HPDE6-E6E7 (cell line): ENCODE measurements around the gene LOXL1.
A peak's percentile ranks its signal among the peaks of the same experiment; 100 is the strongest.

Experiments used
- DNase-seq: peaks from one replicate; pipeline ENCODE4 v3.0.0; 2011; ENCODE audit warnings: missing footprints; ENCODE audit errors: extremely low spot score

LOXL1 gene

DNA sequence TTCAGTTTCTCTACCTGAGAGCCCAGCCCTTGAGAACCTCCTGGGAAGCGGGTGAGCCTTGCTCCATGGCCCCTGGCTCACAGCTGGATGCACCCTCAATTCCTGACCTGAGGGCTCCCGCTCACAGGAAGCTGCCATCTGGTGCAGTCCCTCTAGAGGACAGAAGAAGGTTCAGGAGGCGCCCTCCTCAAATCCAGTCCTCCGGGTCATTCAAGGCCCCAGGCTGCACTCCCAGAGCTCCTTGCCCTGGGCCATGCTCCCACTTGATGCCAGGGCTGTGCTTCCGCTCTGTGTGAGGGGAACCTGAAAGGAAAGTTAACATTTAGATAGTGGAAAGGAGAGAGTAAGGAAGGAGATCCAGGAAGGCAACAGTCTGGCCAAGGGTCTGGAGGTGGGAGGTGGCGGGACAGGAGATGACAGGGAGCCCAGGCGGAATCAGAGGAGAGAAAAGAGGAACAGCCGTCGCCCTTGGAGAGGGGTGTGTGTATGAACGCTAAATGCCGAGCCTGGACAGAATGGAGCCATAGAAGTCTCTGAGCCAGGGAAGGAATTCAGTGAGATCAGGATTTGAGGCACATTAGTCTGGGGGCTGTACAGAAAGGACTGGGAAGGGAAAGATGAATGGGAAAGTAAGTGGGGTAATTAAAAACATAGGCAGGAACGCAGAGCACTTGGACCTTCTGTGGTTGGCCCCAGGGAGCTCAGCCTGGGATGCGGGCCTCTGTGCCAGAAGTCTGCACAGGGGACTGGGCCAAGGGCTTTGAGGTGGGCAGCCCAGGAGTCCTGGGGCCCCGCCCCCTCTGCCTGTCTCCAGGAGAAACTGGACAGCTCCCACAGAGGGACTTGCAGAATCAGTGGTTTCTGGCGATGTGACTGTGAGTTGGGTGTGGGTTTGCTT lies 26.8 kb upstream of the LOXL1 start:
- DNase-seq = no peak

DNA sequence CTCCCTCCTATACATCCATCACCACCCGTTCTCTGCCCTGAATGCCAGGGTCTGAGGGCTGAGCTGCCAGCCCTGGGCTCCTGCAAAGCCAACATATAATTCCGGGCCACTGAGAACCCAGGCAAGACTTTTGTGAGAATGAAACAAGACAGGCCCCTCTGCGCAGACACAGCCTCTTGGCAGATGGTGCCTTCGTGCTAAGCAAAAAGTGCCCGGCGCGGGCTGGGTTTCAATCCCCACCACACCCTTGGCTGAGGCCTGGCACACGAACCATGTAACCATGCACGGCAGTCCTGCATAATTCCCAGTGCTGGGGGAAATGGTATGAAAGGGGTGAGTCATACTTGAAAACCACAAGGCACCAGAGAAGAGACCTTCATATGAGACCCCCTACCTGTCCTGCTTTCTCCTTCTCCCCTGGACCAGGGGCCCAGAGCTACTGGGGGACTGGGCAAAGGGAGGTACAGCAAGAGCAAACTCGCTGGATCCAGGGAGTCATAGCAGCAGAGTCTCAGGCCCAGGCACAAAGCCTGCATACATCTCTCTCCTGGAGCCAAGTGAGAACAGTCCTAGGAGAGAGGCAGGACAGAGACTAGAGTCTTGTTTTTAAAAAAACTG lies 26.1 kb upstream of the LOXL1 start:
- no peak for DNase-seq

DNA sequence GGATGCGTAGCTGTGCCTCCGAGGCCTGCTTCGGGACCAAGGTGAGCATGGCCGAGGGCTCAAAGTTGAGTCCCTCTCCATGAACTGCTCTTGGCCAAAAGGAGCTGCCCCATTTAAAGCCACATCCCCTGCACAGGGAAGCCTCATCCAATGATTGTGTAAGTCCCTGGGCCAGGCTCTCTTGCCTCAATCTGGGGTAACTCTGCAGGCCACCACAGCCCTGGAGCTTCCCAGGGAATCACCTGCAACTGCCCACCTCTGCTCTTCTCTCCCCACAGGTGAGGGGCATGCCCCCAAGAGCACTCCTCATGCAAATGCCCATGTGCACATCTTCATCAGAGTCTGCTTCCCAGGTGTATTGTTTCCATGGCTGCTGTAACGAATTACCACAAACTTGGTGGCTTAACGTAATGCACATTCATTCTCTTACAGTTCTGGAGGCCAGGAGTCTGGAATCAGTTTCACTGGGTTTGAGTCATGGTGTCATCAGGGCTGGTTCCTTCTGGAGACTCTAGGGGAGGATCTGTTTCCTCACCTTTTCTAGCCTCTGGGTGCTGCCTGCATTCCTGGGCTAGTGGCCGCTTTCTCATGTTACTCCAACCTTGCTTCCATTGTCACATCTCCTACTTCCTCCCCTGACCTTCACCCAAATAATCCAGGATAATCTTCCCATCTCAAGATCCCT lies 25.0 kb upstream of the LOXL1 start:
- no peak for DNase-seq

DNA sequence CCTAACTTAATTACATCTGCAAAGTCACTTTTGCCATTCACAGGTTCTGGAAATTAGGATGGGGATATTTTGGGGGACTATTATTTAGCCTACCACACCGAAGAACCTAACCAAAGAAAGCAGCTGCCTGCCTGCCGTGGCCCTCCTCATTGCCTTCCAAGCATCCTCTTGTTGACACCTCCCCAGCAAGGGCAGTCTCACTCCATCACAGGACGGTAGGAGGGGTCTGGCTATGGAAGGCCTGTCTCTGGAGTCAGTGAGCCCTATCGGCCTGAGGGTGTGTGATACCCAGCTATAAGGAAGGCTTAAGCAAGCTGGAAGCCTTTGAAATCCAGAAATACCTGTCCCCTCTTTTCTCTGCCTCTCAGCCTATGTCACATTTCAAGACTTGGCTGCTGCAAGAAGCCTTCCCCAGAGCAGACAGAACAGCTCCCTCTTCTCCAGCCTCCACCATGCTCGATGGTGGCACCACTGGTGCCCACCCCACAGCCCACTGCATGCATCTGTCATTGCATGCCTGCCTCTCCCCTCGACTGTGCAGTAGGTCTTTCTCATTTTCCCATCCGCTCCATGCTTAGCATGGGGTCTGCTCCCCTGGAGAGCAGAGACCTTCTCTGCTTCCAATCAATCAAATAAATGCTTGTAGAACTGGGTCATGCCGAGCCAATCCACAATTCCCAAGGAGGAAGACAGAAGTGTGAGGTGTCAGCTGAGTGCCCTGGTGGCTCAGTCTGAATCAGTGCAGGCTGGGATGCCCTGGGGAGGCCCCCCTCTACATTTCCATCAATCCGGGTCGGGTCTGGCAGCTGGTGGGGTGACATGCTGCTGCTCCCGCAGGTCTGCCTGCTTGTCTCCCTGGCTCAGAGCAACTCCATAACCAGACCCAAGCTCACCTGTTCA lies 23.9 kb upstream of the LOXL1 start:
- no peak for DNase-seq

DNA sequence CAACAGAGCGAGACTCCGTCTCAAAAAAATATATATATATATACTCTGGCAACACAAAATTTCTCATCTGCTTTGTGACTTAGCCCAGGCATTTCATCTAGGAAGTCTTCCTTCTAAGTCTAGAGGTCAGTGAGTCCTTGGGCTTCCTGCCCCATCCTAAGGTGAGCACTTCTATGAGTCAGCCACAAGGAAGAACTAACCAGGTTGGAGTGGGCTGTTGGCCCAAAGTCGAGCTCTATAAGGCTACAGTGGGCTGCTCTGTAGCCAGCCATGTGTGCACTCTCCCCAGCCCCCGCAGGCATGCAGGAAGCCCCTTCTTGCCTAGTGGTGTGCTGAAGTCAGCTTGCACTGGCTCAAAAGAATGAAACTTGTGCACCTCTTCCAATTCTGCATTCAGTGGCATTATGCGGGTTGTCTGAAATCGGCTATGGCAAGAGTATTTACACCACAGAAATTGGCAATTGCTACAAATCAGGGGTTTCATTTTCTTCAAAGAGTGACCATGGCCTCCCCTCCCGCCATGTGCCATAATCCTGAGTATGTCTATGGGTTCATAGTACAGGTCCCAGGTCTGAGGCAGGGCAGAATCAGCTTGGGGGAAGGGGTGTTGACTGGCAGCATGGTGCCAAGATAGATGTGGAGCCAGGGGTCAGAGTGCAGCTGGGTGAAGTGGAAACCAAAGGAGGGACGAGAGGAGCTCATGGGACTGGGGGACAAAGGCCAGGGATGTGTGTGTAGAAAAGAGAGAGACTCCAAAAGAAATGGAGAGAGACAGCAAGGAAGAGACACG lies 22.0 kb upstream of the LOXL1 start:
- no peak for DNase-seq

DNA sequence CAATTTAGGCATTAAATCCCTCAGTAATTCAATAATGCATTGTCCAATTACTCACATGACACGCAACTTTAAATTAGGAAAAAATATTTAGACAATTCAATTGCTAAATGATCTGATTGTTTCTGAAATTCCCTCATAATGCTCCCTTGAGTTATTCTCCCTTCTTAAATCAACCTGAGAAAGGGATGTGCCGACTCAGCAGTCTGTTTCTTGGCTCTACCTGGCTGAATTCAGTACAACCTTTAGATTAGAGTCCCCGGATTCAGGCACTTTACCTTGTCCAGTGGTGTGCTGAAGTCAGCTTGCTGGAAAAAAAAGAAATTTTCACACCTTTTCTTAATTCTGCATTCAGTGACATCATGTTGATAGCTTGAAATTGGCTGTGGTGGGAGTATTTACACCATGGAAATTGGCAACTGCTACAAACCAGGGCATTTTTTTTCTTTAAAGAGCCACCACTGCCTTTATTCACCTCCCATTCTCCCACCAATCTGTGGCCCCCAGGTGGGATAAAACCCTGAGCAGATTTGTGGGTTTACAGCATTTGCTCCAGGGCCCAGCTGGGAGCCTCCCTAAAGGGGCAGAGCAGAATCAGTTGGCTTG lies 20.9 kb upstream of the LOXL1 start:
- no peak for DNase-seq

DNA sequence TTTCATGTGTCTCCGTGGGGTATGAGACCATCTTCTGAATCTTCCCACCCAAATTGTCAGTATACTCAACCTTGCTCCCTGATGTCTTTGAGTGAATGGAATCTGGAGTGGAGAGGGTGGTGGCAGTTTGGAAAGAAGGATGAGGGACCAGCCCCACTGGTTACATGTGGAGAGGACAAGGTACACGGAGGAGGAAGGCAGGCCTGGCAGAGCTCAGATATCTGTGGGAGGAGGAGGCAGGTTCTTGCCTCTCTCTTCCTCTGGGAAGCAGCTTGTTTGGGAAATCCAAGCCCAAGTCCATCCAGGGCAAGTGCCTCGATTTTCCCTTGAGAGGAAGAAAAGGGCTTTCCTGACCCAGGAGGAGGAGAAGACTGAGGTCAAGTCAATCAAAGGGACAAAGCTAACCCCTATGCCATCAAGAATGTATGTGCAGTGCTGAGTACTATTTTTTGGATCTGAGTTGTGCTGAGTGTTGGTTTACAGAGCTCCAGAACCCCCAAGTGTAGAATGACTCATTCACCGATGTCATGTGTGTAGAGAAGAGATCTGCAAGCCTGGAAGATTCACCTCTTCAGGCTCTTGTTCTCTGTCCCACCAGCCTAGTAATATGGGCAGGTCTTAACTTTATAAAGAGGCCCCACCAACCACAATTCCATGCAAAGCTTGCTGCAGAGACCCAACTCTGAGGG lies 19.8 kb upstream of the LOXL1 start:
- no peak for DNase-seq

DNA sequence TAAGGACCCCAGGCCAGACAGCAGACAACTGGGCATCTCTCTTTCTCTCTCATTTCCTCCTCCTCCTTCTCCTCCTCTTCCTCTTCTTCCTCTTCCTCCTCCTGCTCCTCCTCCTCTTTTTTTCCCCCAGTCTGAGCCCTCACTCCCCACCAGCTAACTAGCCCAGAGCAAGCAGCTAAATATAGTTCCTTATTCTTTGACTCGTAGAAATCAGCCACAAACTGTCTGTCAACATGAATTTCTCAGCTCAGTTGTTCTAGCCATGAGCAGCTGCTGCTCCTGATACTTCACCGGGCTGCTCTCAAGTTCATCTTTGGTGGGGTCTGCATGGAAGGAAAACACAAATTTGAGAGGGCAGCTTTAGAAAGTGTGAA lies 19.2 kb upstream of the LOXL1 start:
- DNase-seq = no peak

DNA sequence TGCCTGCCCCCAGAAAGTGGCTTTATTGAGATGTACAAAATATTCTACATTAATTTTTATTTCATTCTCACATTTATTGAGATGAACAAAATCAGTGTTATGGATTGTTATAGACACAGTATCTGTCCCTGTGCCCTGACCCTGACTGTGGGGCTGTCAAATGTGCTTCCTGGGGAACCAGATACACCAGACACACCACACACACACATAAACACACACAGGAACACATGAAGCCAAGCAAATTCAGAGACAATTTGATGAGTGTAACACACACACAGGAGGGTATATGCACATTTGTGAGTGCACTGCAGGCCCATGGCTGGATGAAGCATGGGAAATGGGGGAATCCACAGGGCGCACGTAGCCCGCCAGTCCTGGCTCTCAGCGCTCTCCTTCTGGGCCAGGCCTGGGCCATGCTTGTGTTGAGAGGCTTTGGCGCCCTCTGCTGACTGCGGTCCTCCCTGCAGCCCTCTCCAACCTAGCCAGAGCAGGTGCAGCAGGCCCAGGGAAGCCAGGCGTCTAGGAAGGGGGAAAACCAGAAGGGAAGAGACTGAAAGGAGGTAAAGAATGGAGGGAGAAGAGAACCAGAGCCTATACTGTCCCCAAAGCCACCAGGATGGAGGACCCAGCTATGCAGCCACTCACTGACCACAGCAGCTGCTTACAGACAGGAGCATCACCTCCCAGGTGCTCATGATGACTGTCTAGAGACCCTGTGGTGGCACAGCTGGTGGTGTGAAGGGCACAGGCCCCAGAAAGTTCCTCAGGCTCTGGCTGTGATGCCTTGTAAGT lies 18.0 kb upstream of the LOXL1 start:
- peak; percentile 80 for DNase-seq

DNA sequence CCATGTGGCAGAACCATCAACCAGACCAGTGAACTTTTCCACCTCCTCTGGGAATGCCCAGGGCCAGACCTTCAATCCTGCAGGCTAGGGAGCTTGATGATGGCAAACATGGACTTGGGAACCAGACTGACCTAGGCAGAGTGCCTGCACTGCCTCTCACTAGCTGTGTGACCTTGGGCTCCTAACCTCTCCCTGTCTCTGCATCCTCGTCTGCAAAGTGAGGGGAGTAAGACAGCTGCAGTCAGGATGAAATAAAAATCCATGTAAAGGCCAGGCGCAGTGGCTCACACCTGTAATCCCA lies 17.5 kb upstream of the LOXL1 start:
- DNase-seq = no peak

DNA sequence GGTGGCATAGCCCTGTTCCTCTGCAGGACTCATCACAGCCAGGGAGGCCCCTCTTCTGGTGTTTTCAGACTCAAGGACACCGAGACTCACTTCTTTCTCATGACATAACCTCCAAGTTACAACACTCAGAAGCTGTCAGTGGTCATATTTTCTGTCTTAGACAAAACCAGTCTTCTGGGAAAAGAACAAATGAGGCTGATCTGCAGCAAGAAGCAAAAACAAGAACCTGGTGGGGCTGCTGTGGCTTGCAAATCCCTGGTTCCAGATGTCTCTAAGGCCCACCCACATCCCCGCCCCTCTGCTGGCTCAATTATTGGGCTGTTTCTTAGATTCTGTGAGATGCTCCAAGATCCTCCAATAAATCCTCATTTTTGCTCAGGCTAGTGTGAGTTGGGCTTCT lies 16.6 kb upstream of the LOXL1 start:
- DNase-seq = no peak

DNA sequence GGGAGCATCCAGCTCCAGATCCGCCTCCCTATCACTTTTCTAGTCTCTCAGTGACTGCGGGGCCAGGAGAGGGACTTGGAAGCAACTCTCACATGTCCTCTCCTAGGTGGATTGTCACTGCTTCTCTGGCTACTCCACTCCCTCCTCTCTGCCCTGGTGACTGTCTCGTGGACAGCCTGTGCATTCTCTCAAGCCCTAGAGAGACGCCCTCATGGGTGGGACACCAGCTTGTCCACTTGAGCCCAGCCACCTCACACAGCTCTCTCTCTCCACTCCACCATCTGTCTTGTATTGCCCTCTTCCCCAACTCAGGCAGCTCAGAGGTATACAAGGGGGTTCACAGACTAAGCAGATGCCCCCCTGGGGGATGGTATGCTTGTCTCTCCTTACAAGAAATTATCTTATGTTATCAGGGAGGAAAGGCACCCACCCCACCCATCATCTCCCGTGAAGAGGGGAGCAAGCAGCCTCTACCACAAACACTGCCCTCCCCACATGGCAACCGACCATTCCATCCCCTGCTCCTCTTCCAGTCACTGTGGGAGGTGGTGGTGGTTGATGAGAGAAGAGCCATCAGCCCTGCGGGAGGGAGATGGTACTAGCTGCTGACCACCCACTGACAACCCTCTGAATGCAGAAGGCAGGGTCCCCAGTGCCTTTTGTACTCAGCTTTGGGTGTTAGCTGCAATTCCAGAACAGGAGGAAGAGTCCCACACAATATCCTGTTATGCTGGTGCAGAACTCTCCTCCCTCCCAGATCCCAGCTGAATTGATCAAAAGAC lies 15.5 kb upstream of the LOXL1 start:
- DNase-seq = no peak

DNA sequence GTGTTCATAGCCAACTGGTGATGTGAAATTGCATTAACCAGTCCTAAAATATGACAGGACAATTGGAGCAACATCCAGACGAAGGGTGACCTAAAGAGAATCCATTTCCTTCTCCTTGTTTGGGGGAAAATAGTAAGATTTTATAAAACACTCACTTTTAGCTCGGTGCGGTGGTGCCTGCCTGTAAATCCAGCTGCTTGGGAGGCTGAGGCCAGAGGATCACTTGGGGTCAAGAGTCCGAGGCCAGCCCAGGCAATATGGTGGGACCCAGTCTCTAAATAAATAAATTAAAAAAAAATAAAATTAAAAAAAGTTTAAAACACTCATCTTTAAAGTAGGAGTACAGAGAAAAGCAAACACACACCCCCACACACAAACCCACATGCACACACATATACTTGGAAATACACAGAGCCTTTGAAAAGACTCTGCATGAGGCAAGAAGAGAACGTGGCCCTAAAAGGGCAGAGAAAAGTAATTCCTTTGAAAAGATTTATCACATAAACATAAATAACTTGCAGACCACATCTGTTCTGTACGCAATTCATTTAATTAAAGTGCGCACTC lies 14.1 kb upstream of the LOXL1 start:
- DNase-seq = no peak

DNA sequence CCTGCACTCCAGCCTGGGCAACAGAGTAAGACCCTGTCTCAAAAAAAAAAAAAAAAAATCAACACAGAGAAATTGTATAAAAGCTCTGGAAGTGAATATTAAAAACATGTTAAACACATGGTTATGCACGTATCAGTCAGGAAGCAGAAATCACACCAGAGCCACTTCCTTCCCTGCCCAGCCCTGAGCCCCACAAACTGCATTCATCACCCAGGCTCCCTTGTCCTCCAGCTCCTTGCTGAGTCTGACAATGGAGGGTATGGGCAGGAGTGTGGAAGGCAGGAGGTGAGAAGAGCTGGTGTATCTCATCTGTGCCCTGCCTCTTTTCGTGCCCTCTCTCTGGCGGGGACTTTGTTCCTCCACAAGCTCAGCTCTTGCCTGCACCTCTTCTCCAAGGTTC lies 12.1 kb upstream of the LOXL1 start:
- DNase-seq = no peak

DNA sequence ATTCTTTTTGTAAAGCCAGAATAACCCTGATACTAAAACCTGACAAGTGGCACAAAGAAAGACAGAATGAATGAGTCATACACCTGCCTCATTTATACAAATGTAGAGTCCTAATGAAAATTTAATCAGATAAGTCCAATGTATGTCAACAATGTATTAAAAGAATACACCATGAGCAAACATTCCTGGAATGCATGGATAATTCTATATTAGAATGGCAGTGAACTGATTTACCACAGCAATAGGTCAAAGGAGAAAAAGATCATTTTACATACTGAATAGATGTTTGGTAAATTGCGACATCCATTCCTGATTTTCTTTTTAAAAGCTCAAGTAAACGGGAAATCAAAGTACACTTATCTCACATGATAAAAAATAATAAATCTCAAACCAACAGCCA lies 11.2 kb upstream of the LOXL1 start:
- DNase-seq = no peak

DNA sequence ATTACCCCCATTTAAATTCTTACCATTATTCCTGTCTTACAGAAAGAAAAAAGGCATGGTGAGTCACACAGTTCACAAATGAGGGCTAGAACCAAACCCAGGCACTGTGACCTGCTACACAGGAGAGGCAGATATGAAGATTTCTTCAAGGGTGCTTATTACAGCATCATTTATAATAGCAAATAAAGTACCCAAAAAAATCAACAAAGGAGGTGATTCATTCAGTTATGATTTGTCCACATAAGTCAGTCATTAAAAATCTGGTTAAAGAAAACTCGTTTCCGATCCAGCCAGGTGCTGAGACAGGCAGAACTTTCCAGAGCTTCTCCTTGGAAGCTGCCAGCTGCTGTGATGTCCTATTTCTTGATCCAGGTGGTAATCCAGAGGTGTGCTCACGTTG lies 7.5 kb upstream of the LOXL1 start:
- no peak for DNase-seq

DNA sequence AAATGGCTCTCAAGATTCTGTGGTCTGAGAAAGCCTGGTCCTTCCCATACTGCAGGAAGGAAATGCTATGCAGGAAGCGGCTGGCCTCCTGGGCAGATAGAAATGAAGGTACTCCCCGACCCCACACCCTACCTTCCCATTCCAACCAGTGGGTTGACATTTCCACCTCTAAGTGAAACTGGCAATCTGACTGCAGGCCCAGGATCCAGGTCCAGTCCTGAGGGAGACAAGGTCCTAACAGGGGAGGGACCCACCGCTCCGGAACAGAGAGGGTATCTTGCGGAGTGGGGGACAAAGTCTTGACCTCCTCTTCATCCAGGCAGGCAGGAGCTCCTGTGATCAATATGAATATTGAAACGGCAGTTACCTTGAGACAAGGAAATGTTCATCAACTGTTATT lies 6.6 kb upstream of the LOXL1 start:
- DNase-seq = no peak

DNA sequence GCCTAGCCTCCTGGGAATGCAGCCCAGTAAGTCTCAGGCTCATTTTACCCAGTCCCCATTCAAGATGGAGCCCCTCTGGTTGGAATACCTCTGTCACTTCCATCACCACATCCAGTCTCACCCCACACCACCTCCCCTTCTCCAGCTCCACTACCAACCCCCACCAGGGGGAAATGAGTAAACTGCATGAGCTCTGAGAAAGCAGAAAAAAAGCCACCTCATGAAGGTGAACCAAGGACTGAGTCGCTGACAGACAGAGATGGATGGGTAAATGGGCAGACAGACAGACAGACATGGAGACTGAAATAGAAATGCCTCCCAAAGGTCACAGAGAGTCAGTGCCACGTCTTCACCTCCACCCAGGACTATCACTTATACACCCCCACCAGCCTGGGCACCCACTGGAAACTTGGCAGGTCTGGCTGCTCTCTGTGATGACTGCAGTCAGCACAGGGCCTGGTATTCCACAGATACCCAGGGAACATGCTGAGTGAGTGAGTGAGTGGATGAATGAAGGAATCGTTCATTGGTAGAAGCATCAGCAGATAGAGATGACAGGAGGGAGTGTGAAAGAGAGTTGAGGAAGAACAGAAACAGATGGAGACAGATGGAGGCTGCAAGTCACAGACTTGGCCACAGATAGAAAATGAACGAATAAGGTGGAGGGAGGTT lies 4.9 kb upstream of the LOXL1 start:
- no peak for DNase-seq
